Measurements from ENCODE around the gene OGFOD3.
"Not testable (repeated sequence)": the region's sequence is repeated elsewhere in the genome, so short reads cannot be mapped to it uniquely, and the experiment has no call there.

The OGFOD3 gene

GRCh38 chr17:82418001-82418986 lies at the start of gene OGFOD3, which contains the start of gene HEXD:
TSS of gene OGFOD3 (minus strand) at chr17:82418586. CDS start at chr17:82418485, 101 bp downstream.
TSS of gene HEXD (plus strand) at chr17:82418347. CDS start at chr17:82419800, 1,453 bp downstream.
- peak; percentile 76 to 82 for DNase-seq

GRCh38 chr17:82465023-82465603 lies 46.7 kb upstream of the OGFOD3 start:
- DNase-seq, result no peak

- DNase-seq, result no peak
Observed at GRCh38 chr17:82464567-82464929, 46.2 kb upstream of the OGFOD3 start.

DNA sequence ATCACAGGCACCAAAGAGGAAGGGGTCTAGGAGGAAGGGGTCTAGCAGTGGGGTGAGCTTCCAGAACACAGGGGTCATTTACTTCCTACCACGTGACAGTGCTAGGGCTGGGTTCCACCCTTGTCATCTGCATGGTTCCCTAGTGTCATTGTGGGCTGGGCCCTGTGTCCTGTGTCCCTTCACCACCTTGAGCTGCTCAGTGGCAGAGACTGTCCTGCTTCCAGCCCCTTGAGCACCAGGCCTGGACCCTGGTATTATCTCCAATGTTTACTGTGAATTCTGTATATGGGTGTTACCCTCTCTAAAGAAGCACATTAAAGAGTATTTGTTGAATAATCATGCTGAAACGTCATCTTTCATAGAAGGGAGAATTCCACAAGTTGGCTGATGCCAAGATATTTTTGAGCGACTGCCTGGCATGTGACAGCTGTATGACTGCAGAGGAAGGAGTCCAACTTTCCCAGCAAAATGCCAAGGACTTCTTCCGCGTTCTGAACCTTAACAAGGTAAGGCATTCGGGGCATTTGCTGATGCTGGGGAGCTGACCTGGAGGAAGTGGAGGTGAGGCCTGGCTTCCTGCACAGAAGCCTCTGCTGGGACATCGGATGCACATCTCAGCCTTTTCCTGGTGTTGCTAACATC lies 45.7 kb upstream of the OGFOD3 start:
- DNase-seq, result no peak

- no peak for DNase-seq
Observed at GRCh38 chr17:82463391-82463790, 45.0 kb upstream of the OGFOD3 start.

GRCh38 chr17:82461827-82462524 lies 43.6 kb upstream of the OGFOD3 start:
- DNase-seq, result no peak

- not testable (repeated sequence) for DNase-seq
Observed at GRCh38 chr17:82459936-82460335, 41.5 kb upstream of the OGFOD3 start.

DNA sequence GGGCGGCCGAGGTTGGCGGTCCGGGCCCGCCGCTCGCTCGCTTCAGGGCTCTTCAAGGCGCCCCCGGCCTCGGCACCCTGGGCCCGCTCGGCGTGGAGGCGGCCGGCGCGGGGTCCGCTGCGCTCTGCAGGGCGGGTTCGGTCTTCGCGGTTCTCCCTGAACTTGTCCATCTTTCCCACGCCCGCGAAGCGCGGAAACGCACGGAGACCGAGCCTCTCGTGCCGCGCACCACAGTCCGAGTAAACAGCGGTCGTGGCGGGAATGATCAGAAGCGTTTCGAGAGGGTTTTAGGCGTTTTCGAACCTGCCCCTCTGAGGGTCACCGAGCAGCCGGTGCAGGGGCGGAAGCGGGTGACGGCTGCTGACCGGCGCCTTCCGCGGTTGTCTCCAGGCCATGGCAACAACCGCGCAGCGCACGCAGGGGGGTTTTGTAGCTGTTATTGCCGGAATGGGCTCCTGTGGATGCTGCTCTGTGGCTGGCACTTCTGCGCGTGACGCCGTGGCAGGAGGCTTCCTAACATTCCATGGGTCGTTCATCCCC lies 40.6 kb upstream of the OGFOD3 start:
- DNase-seq, result peak; percentile 38 to 46

DNA sequence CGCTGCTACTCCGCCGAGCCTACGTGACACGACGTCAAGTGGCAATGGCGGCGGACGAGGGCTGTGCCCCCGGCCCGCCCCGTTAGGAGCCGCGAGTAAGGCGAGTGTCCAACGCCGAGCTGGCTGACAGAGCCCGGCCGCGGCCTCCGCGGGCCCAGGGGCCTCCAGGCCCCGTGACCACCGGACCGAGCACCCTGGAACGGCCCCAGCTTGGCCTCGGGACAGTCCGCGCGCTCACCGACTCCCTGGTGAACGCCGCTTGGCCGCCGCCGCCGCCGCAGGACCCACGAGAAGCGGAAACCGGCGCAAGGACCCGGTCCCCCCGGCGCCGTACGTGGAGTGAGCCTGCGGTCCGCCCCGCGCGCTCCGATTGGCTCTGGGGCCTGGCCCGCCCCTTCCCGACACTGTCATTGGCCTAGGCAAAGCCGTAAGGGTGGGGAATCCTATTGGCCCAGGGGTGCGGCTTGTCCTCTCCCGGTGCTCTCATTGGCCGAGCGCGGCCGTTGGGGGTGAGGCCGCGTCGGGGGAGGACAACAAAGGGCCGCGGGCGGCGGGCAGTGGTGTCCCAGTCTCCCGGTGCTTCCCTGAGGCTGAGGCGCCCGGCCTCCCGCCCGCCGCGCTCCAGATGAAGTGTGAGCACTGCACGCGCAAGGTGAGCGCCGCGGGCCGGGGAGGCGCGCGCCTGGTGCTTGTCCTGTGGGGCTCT lies 39.9 kb upstream of the OGFOD3 start, which contains the start of gene NARF:
TSS of gene NARF (plus strand) at position 563 of the 706 bp plus-strand sequence. CDS start at position 626, 63 bp downstream.
- peak; percentile 100 for DNase-seq

DNA sequence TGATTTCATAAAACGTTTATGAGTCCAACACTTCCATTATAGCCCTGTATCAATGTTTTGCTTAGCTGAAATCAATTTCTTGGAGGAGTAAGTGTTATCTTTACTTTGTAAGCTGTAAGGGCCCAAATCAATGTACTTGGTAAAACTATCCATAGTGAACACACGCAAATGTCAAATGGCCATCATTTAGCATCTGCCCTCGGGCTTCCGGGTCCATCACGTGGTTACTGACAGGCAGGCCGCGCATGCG lies 39.5 kb upstream of the OGFOD3 start:
- DNase-seq, result peak; percentile 96

DNA sequence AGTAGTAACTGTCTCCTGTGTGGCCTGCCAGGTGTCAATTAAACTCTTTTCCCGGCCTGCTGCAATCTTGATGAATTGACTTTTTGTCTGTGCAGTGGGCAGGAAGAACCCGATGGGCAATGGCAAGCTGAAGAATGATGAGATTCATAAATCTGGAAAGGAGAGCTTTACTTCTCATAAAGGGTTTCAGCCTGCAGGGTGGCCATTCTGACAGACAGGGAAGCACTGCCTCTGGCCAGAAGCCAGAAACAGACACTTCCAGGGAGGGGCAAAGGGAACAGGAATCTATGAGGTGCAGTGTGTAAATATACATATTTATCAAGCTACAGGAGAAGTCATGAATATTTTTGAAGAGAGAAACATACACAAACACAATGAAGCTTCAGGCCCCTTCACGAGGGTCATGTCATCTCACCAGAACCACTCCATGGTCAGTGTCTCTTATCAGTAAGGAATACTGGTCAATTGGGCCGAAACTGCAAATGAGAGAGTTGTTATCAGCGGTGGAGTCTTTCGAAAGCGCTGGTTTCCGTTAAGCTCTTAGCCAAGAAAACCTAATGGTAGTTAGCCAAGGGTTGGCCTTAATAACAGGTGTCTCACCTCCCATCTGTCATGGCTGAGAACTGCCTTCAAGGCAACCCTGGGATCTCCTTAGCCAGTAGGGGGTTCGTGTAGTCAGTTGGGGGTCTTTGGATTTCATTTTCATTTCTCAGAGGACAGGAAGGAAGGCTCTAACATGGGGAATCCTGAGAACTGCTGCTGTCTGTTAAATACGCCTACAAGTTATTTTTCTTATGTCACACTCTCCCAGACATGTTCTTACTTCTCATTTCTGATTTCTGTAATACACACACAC lies 38.9 kb upstream of the OGFOD3 start:
- DNase-seq, result peak in 1 of 2 experiments; percentile 49

- not testable (repeated sequence) for DNase-seq
Observed at GRCh38 chr17:82453706-82454105, 35.3 kb upstream of the OGFOD3 start.

- not testable (repeated sequence) for DNase-seq
Observed at GRCh38 chr17:82453151-82453550, 34.8 kb upstream of the OGFOD3 start.

GRCh38 chr17:82452162-82452561 lies 33.8 kb upstream of the OGFOD3 start:
- no peak for DNase-seq

- peak; percentile 94 to 95 for DNase-seq
Observed at GRCh38 chr17:82450357-82451106, 32.1 kb upstream of the OGFOD3 start, which contains the start of gene CYBC1. TSS of gene CYBC1 (minus strand) at chr17:82450752. CDS start at chr17:82449254, 1,498 bp downstream.

- peak in 1 of 2 experiments; percentile 39 for DNase-seq
Observed at GRCh38 chr17:82449883-82450356, 31.5 kb upstream of the OGFOD3 start.

DNA sequence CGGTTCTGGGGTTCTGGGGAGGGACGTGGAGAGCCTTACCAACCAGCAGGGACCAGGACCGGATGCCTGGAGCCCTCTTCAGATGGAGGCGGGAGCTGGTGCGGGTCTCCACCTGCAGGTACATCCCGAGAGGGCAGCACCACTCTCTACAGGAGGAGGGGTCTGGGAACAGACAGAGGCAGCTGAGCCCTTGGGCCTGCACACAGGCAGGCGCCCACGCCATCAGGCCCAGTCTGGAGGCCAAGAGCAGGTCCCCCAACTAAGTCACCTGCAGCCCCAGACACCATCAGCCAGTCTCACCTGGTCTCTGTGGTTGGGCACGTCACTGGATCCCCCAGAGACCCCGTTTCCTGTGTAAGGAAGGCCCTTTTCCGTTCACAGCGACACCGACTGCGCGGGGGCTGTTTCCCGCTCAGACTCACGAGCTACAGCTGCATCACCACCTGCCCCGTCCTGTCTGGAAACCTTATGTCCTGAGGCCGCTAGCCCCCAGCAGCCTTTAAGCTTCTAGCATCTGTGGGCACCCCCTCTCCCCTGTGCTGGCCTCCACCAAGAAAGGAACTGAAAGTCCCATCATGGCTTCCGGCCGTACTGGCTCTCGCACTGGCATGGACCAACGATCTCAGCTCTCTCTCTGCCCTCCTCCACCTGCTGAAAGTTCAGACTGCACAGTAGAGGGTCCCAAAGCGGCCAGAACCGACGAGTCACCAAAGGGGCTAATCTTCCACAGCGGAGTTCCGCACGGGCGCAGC lies 30.9 kb upstream of the OGFOD3 start:
- DNase-seq, result peak; percentile 45 to 49

DNA sequence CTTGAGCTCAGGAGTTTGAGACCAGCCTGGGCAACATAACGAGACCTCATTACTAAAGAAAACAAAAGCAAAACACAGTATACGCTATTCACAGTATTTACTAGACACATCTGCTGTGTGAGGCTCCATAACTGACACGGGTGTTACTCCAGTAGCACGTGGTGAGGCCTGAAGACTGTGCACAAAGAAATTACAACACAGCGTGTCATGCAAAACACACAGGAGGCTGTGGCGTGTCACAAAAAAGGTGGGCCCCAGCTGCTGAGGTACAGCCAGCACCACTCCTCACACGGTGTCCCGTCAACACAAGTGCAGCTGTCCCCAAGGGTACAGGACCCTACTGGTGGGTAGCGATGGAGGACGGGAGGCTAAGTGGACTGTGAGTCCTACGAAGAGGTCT lies 29.5 kb upstream of the OGFOD3 start:
- DNase-seq, result no peak

DNA sequence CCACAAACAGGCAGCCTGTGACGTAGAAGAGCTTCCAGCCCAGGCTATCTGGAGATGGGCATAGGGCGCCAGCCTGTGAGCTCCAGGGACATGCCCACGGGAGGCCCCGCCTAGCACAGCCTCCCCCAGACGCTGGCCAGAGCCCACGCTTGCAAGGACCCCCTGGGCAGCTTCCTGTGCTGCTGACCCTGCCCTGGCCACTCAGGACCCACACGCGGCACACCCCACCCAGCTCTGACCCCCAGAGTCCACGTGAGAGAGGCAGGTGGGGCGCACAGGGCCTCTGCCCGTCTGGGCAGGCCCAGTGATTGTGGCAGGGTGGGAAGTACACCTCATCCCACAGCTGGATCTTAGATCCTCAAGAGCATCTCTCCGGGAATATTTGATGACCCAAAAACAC lies 28.3 kb upstream of the OGFOD3 start:
- no peak for DNase-seq
